Choroid plexus epithelial cell (primary cell): ENCODE measurements around the gene FBXL17.

Experiments used
- DNase-seq: peaks from one replicate; pipeline ENCODE4 v3.0.0-alpha.2; 2010; ENCODE audit warnings: low read depth
- H3K4me3 ChIP-seq: 2 replicates; pipeline ENCODE4 v1.5.1; 2011; ENCODE audit warnings: low read depth, mild to moderate bottlenecking, control low read depth, low read length, moderate library complexity
- TF ChIP-seq, protein P1 (sequence below): conservative IDR thresholded peaks from 2 replicates; pipeline ENCODE4 v1.5.1; 2011; ENCODE audit warnings: low read depth, mild to moderate bottlenecking, control low read depth, inconsistent platforms, low read length, moderate library complexity

FBXL17 gene

DNA sequence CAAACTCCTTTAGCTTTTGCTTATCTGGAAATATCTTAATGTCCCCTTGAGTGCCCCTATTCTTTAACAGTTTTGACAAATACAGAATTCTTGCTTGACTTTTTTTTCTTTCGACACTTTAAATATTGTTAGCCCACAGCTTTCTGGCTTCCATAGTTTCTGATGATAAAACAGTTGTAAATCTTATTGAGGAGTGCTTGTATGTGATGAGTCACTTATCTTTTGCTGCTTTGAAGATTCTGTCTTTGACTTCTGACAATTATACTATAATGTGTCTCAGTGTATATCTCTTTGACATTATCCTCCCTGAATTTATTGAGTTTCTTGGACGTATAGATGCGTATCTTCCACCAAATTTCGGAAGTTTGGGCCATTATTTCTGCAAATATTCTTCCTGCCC is 21.6 kb downstream of the FBXL17 start:
- TF ChIP-seq, protein P1, sequence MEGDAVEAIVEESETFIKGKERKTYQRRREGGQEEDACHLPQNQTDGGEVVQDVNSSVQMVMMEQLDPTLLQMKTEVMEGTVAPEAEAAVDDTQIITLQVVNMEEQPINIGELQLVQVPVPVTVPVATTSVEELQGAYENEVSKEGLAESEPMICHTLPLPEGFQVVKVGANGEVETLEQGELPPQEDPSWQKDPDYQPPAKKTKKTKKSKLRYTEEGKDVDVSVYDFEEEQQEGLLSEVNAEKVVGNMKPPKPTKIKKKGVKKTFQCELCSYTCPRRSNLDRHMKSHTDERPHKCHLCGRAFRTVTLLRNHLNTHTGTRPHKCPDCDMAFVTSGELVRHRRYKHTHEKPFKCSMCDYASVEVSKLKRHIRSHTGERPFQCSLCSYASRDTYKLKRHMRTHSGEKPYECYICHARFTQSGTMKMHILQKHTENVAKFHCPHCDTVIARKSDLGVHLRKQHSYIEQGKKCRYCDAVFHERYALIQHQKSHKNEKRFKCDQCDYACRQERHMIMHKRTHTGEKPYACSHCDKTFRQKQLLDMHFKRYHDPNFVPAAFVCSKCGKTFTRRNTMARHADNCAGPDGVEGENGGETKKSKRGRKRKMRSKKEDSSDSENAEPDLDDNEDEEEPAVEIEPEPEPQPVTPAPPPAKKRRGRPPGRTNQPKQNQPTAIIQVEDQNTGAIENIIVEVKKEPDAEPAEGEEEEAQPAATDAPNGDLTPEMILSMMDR: no peak
- DNase-seq: no peak
- H3K4me3 ChIP-seq: no peak overlapping the region

DNA sequence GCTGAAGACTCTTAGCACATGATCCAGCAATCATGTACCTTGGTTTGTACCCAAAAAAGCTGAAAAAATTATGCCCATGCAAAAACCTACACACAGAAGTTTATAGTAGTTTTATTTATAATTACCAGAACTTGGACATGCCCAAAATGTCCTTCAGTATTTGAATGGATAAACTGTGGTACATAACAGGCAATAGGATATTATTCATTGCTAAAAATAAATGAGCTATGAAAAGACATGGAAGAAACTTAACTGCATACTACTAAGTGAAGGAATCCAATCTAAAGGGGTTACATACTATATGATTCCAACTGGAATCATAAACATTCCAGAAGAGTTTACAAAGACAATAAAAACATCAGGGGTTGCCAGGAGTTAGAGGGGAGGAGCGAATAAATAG is 25.6 kb downstream of the FBXL17 start:
- H3K4me3 ChIP-seq: no peak overlapping the region
- TF ChIP-seq, protein P1: no peak
- DNase-seq: no peak

DNA sequence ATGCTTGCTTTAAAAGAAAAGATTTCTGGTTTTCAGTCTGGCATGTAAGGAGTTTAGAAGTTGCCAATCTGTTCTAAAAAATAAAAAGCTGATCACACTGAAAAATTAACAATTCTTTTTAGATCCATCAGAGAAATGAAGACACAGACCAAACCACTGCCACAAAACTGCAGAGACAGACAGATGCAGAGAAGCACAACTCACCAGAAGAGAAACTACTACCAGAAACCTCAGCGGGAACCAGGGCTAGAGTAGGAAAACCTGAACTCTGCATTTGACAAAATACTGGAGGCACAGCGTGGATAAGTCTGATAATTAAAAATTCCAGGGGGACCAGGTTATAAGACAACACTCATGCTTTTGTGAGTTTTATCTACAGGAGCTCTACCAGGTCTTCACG is 28.8 kb downstream of the FBXL17 start:
- TF ChIP-seq, protein P1: no peak
- DNase-seq: no peak
- no peak overlapping the region for H3K4me3 ChIP-seq

DNA sequence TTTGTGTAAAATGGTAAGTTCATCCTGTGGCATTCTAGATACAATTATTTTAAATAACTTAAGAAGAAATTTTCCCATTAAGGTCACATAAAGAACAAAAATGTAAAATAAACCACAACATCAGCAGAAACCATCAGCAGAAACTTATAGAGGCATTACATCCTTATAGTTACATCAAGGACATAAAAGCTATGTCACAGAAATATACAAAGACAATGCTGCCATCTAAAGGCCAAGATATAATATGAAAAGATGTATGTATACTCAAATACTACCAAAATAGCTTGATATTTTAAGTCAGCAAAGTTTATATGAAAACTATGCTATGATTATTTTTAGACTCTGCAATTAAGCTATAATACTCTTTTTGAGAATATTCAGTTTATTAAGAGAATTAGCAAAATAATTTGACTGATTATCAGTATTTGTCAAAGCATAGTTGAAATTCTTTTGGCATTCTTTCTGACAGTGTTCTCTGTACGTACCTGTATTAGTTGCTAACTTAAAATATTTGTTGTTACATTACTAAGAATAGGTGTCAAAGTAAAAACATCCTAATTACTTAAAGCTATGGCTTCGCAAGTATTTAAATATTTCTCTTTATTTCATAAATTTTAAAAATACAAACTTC is 36.2 kb downstream of the FBXL17 start:
- H3K4me3 ChIP-seq: no peak overlapping the region
- peak; percentile 72 for DNase-seq
- TF ChIP-seq, protein P1: peak; percentile 43

DNA sequence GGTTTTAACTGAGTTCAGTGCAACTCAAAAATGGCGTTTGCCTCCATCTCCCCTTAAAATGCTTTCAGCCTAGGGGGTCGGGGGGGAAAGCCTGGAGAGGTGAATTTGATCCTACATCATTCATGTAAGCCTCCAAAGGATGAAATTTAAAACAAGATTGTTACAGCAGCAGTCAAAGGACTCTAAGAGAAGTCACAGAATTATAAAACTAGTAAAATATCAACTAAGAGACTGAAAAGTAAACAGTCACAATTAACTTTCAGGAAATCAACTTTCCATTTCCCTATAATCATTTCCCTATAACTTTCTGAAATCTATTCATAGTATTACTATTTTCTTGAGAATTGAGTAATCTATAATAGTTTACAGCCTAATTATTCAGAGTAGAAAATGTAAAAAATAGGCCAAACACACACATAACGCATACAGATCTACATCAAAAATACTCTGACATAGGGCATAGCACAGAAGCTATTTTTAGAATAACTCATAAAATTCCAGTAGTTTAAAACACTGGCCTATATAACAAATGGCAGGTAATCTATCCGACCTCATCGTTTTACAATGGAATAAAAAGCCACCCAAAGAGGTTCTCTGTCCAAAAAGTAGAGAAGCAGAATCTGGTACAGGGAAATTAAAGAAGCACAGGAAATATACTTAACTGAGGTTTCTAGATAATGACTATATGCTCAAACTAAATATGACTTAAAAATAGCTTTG is 37.6 kb downstream of the FBXL17 start:
- DNase-seq: no peak
- TF ChIP-seq, protein P1: no peak
- H3K4me3 ChIP-seq: no peak overlapping the region

DNA sequence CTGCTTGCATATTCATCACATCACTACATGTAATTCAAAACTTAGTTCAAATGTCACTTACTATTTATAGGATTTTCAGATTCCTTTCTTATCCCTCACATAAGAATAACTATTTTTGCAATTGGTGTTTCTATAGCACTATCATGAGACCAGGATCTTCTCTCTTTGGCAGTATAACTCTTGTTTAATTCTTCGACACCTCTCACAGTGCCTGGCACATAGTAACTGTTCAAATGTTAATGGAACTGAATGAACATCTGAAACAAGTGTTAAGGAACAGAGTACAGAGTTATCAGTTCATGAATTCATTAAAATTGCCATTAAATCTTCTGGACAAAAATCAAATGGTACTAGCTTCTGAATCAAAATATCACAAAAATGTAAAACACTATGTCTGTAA is 40.0 kb downstream of the FBXL17 start:
- DNase-seq: peak; percentile 10
- no peak overlapping the region for H3K4me3 ChIP-seq
- TF ChIP-seq, protein P1: no peak

DNA sequence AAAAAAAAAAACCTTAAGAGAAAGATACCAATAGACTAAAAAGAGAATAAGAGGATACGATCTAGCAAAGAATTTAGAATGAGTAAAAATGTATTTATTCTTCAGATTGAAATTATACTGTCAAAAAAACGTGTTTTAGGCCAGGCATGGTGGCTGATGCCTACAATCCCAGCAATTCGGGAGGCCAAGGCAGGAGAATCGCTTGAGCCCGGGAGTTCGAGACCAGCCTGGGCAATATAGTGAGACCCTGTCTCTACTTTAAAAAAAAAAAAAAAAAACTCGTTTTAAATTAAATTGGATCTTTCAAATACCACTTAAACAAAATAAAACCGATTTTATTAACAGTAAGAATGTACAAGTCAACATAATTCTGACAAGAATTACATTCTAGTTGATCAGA is 41.8 kb downstream of the FBXL17 start:
- TF ChIP-seq, protein P1: no peak
- H3K4me3 ChIP-seq: no peak overlapping the region
- no peak for DNase-seq
